HEK293 (cell line): ENCODE data around the gene NXNL2.

Experiments
- CTCF ChIA-PET: fragments of 350-600 bp; formaldehyde crosslinking; extraction: SDS; loops from one replicate; lab custom pipeline; 2021; ENCODE audit warnings: antibody characterized with exemption; lab: Yijun Ruan, JAX
- POLR2A ChIA-PET: fragments of 300-600 bp; formaldehyde crosslinking; extraction: SDS; loops from one replicate; lab custom pipeline; 2020; ENCODE audit warnings: antibody characterized with exemption, inconsistent platforms; lab: Yijun Ruan, JAX
- H3K27ac ChIP-seq: fragments of 200-500 bp; sonication (Bioruptor generic); 2 replicates; pipeline ENCODE4 v1.5.1; 2014; ENCODE audit warnings: low read depth, low read length, control low read depth, inconsistent platforms; ENCODE audit errors: extremely low read depth
- H3K36me3 ChIP-seq, 2 experiments: fragments of 200-500 bp in 1 of 2; sonication (Bioruptor generic) in 1 of 2; 1 replicate in 1 of 2; 2 replicates in 1 of 2; pipeline ENCODE4 v1.5.1; 2014 to 2017; ENCODE audit warnings: inconsistent platforms in 2 of 2, low read length in 2 of 2; ENCODE audit not compliant: control insufficient read depth in 2 of 2, insufficient read depth in 1 of 2
- H3K4me1 ChIP-seq: fragments of 200-500 bp; sonication (Bioruptor generic); 2 replicates; pipeline ENCODE4 v1.5.1; 2014; ENCODE audit warnings: mild to moderate bottlenecking, low read length, inconsistent platforms; ENCODE audit not compliant: control insufficient read depth, insufficient read depth
- H3K4me3 ChIP-seq: 2 replicates; pipeline ENCODE4 v1.5.1; 2011; ENCODE audit warnings: low read depth, mild to moderate bottlenecking, control low read depth, low read length, moderate library complexity
- H3K9me3 ChIP-seq: fragments of 200-500 bp; sonication (Bioruptor generic); 2 replicates; pipeline ENCODE4 v1.5.1; 2014; ENCODE audit warnings: low read depth, low read length, inconsistent platforms; ENCODE audit not compliant: control insufficient read depth, insufficient read depth
- ATF2 ChIP-seq: fragments of 450-650 bp; formaldehyde crosslinking; IDR thresholded peaks from 2 replicates; pipeline ENCODE4 v1.5.1; 2016; ENCODE audit warnings: missing biosample characterization, missing genetic modification characterization, low read depth
- CTCF ChIP-seq: fragments of 450-650 bp; formaldehyde crosslinking; IDR thresholded peaks from 2 replicates; pipeline ENCODE4 v1.5.1; 2016; ENCODE audit warnings: missing biosample characterization, missing genetic modification characterization
- GFI1B ChIP-seq: fragments of 450-650 bp; formaldehyde crosslinking; IDR thresholded peaks from 2 replicates; pipeline ENCODE4 v1.5.1; 2016; ENCODE audit warnings: missing biosample characterization, missing genetic modification characterization
- GLI2 ChIP-seq: fragments of 450-650 bp; formaldehyde crosslinking; IDR thresholded peaks from 2 replicates; pipeline ENCODE4; 2017; ENCODE audit warnings: missing biosample characterization, missing genetic modification characterization, low read depth, borderline replicate concordance
- KLF1 ChIP-seq: fragments of 450-650 bp; formaldehyde crosslinking; IDR thresholded peaks from 2 replicates; pipeline ENCODE4 v1.5.1; 2016; ENCODE audit warnings: missing biosample characterization, missing genetic modification characterization
- OSR2 ChIP-seq: fragments of 450-650 bp; formaldehyde crosslinking; IDR thresholded peaks from 2 replicates; pipeline ENCODE4 v1.5.1; 2016; ENCODE audit warnings: missing biosample characterization, missing genetic modification characterization
- ZBTB11 ChIP-seq: fragments of 450-650 bp; formaldehyde crosslinking; conservative IDR thresholded peaks from 2 replicates; pipeline ENCODE4 v1.5.1; 2016; ENCODE audit warnings: low read depth, missing biosample characterization, missing genetic modification characterization
- ZBTB7A ChIP-seq: fragments of 450-650 bp; formaldehyde crosslinking; IDR thresholded peaks from 2 replicates; pipeline ENCODE4 v1.5.1; 2016; ENCODE audit warnings: low read depth, missing biosample characterization, missing genetic modification characterization
- ZBTB8A ChIP-seq: fragments of 450-650 bp; formaldehyde crosslinking; IDR thresholded peaks from 2 replicates; pipeline ENCODE4 v1.5.1; 2016; ENCODE audit warnings: missing biosample characterization, missing genetic modification characterization
- ZNF184 ChIP-seq: fragments of 450-650 bp; IDR thresholded peaks from 2 replicates; pipeline ENCODE4 v1.5.1; 2018; ENCODE audit warnings: missing biosample characterization, mild to moderate bottlenecking, missing genetic modification characterization
- ZNF426 ChIP-seq: fragments of 450-650 bp; formaldehyde crosslinking; IDR thresholded peaks from 2 replicates; pipeline ENCODE4 v1.5.1; 2017; ENCODE audit warnings: missing biosample characterization, missing genetic modification characterization, mild to moderate bottlenecking, inconsistent platforms, moderate library complexity
- ZNF514 ChIP-seq: fragments of 450-650 bp; formaldehyde crosslinking; IDR thresholded peaks from 2 replicates; pipeline ENCODE4 v1.5.1; 2016; ENCODE audit warnings: missing biosample characterization, missing genetic modification characterization
- ZNF530 ChIP-seq: fragments of 450-650 bp; formaldehyde crosslinking; IDR thresholded peaks from 2 replicates; pipeline ENCODE4 v1.5.1; 2016; ENCODE audit warnings: low read depth, missing biosample characterization, missing genetic modification characterization
- ZNF600 ChIP-seq: fragments of 450-650 bp; formaldehyde crosslinking; IDR thresholded peaks from 2 replicates; pipeline ENCODE4 v1.5.1; 2016; ENCODE audit warnings: missing biosample characterization, missing genetic modification characterization
- ZNF777 ChIP-seq: fragments of 450-650 bp; formaldehyde crosslinking; IDR thresholded peaks from 2 replicates; pipeline ENCODE4 v1.5.1; 2017; ENCODE audit warnings: missing biosample characterization, missing genetic modification characterization, borderline replicate concordance

The NXNL2 gene

GRCh38 chr9:88494983-88495721, 39.8 kb upstream of the NXNL2 start:
- no peaks in the 10 kb centered on the region for H3K9me3 ChIP-seq
- TF ChIP-seq ZNF426 (no peak), ZBTB8A (tag by site-specific recombination) (no peak), ZBTB7A (tag by site-specific recombination) (no peak), ATF2 (tag by site-specific recombination) (no peak), GLI2 (tag by site-specific recombination) (no peak), OSR2 (tag by site-specific recombination) (no peak), KLF1 (tag by site-specific recombination) (no peak), ZNF600 (tag by site-specific recombination) (no peak)
- TF ChIP-seq, all 188 proteins: peak for 0
- CTCF ChIA-PET, result no interaction called here
- Histone ChIP-seq H3K36me3 (no peaks in the 10 kb centered on the region), H3K4me3 (no peak overlapping the region), H3K4me1 (no peaks in the 10 kb centered on the region), H3K27ac (no peak overlapping the region)
- POLR2A ChIA-PET, result no interaction called here

- ChIA-PET POLR2A (no interaction called here), CTCF (interaction anchor here (0.6 to 0.7 kb wide), 2 partner anchors 95 to 632 kb away, joined by 3 to 4 read pairs; no protein-coding TSS in a partner anchor)
- Histone ChIP-seq H3K4me3 (no peak overlapping the region), H3K9me3 (no peaks in the 10 kb centered on the region), H3K36me3 (no peaks in the 10 kb centered on the region), H3K4me1 (no peaks in the 10 kb centered on the region), H3K27ac (no peak overlapping the region)
- TF ChIP-seq ZNF777 (no peak), CTCF (tag by site-specific recombination) (no peak), ZBTB11 (tag by site-specific recombination) (no peak), ZNF530 (tag by site-specific recombination) (no peak), GFI1B (tag by site-specific recombination) (no peak), ZNF184 (tag by site-specific recombination) (no peak), ZNF514 (tag by site-specific recombination) (no peak)
Observed at GRCh38 chr9:88497224-88497623, 37.8 kb upstream of the NXNL2 start.
